Measurements from ENCODE around the gene USP30.

GRCh38 chr12:109087250-109087649 is 34.9 kb downstream of the USP30 start:
- no peak for TF ChIP-seq CTCF (IDR thresholded peaks at IDR 0.05)
- TF ChIP-seq POLR2A (IDR thresholded peaks at IDR 0.05), result no peak
- TF ChIP-seq POLR2AphosphoS5 (IDR thresholded peaks at IDR 0.05; ENCODE audit: insufficient read depth in 1 of 2, low read depth in 1 of 2), result no peak

All from vagina (tissue), 2 donors.